ENCODE results near the gene TBC1D17.

GRCh38 chr19:49930483-49931011 is 53.0 kb downstream of the TBC1D17 start:
- no peak for TF ChIP-seq POLR2A (IDR thresholded peaks at IDR 0.05)
- no peak for TF ChIP-seq CTCF (IDR thresholded peaks at IDR 0.05)
- TF ChIP-seq EP300 (IDR thresholded peaks at IDR 0.05) = no peak
